ENCODE data around the gene TMEM41B. TPM values are rescaled to one million over a fixed set of nuclear protein-coding genes. Genes with fewer than 3 reads are reported as not detected.
"Not testable (repeated sequence)": the region's sequence is repeated elsewhere in the genome, so short reads cannot be mapped to it uniquely, and the experiment has no call there.

Gene TMEM41B
- polyA plus RNA-seq: 41.6 to 69.3 TPM (median 53.6 TPM) in 3 replicates
- 32.5 TPM for polyA plus RNA-seq (2011; ENCODE audit: low read depth)
- 13.7 and 26.0 TPM in 2 replicates for polyA plus RNA-seq (2011; cell fraction: cytosol; rRNA removed)
- polyA plus RNA-seq (2011; cell fraction: nucleus; rRNA removed): 97.1 and 111 TPM in 2 replicates
- 27.8 and 44.0 TPM in 2 replicates for polyA plus RNA-seq (2012; ENCODE audit: low replicate concordance)
- 18.0 to 43.5 TPM (median 29.1 TPM) in 3 replicates for polyA minus RNA-seq
- 28.2 TPM for polyA minus RNA-seq (2011; cell fraction: cytosol; rRNA and poly(A)+ RNA removed)
- polyA minus RNA-seq (2011; cell fraction: nucleus; rRNA and poly(A)+ RNA removed): 95.4 and 102 TPM in 2 replicates

GRCh38 chr11:9314291-9315077 lies at the start of gene TMEM41B:
TSS of gene TMEM41B (minus strand) at chr11:9314593. CDS start at chr11:9314441, 152 bp downstream.
- H3K4me3 ChIP-seq (ENCODE audit: control insufficient read depth in 2 of 3, extremely low read depth in 1 of 3, insufficient read depth in 2 of 3, low read depth in 1 of 3, low read length in 3 of 3): peak within 1 kb of the TSS; percentile 66 to 96 (median 88)
- dilution Hi-C loops (cut with MboI; ENCODE audit: extremely low pct_ligation_motif_present, low sequenced_read_pairs): no loop called here
- peaks cover 2% of the 10 kb centered on the region for H3K9me1 ChIP-seq (ENCODE audit: control insufficient read depth, extremely low read depth, insufficient read depth, low read length)
- no peaks in the 10 kb centered on the region for H3K27me3 ChIP-seq (ENCODE audit: control insufficient read depth, extremely low read depth, insufficient read depth, low read length)
- H3K4me1 ChIP-seq (ENCODE audit: control insufficient read depth, extremely low read depth, insufficient read depth, low read length): peaks cover 17% of the 10 kb centered on the region
- peak within 1 kb of the TSS; percentile 100 for H3K4me2 ChIP-seq (ENCODE audit: control insufficient read depth, extremely low read depth, insufficient read depth, low read depth, low read length)
- TF ChIP-seq CTCF (optimal IDR thresholded peaks at IDR 0.05 in 1 of 3, IDR thresholded peaks at IDR 0.05 in 1 of 3, conservative IDR thresholded peaks at IDR 0.05 in 1 of 3; ENCODE audit: extremely low read depth in 1 of 3, insufficient read depth in 2 of 3, low read length in 3 of 3) (peak in 2 of 3 experiments; percentile 26 to 33), EZH2 (IDR thresholded peaks at IDR 0.05; ENCODE audit: low read length) (no peak)
- peak within 1 kb of the TSS; percentile 95 for H3K27ac ChIP-seq (ENCODE audit: control insufficient read depth, insufficient read depth, low read length)
- DNase-seq (ENCODE audit: low read depth, low spot score) (peak; percentile 92), FAIRE-seq (no peak)
- H3K9ac ChIP-seq (ENCODE audit: control insufficient read depth, extremely low read depth, insufficient read depth, low read length): peak within 1 kb of the TSS; percentile 89
- no peaks in the 10 kb centered on the region for H4K20me1 ChIP-seq (ENCODE audit: control insufficient read depth, extremely low read depth, insufficient read depth, low read length)
- H3K36me3 ChIP-seq (ENCODE audit: control insufficient read depth in 2 of 2, extremely low read depth in 1 of 2, insufficient read depth in 2 of 2, low read length in 2 of 2): peaks cover 0 to 7% of the 10 kb centered on the region in 2 experiments
- H2AFZ ChIP-seq (ENCODE audit: control insufficient read depth, low read length): peak within 1 kb of the TSS; percentile 98
- peaks cover 46% of the 10 kb centered on the region for H3K79me2 ChIP-seq (ENCODE audit: control insufficient read depth, insufficient read depth, low read length)
- no peaks in the 10 kb centered on the region for H3K9me3 ChIP-seq (ENCODE audit: control insufficient read depth, low read depth, low read length)

GRCh38 chr11:9362393-9362863 lies 48.0 kb upstream of the TMEM41B start:
- peak overlapping the region; percentile 89 for H3K4me2 ChIP-seq (ENCODE audit: control insufficient read depth, extremely low read depth, insufficient read depth, low read depth, low read length)

GRCh38 chr11:9360862-9361622 lies 46.6 kb upstream of the TMEM41B start:
- H3K36me3 ChIP-seq (ENCODE audit: control insufficient read depth in 2 of 2, extremely low read depth in 1 of 2, insufficient read depth in 2 of 2, low read length in 2 of 2); H3K9me3 ChIP-seq (ENCODE audit: control insufficient read depth, low read depth, low read length); H3K9me1 ChIP-seq (ENCODE audit: control insufficient read depth, extremely low read depth, insufficient read depth, low read length); dilution Hi-C loops (cut with MboI; ENCODE audit: extremely low pct_ligation_motif_present, low sequenced_read_pairs); H3K27me3 ChIP-seq (ENCODE audit: control insufficient read depth, extremely low read depth, insufficient read depth, low read length); H4K20me1 ChIP-seq (ENCODE audit: control insufficient read depth, extremely low read depth, insufficient read depth, low read length); FAIRE-seq; H2AFZ ChIP-seq (ENCODE audit: control insufficient read depth, low read length); DNase-seq (ENCODE audit: low read depth, low spot score); H3K9ac ChIP-seq (ENCODE audit: control insufficient read depth, extremely low read depth, insufficient read depth, low read length); H3K79me2 ChIP-seq (ENCODE audit: control insufficient read depth, insufficient read depth, low read length); H3K4me2 ChIP-seq (ENCODE audit: control insufficient read depth, extremely low read depth, insufficient read depth, low read depth, low read length); H3K4me3 ChIP-seq (ENCODE audit: control insufficient read depth in 2 of 3, extremely low read depth in 1 of 3, insufficient read depth in 2 of 3, low read depth in 1 of 3, low read length in 3 of 3): not testable (repeated sequence)
- peak overlapping the region; percentile 99 for H3K27ac ChIP-seq (ENCODE audit: control insufficient read depth, insufficient read depth, low read length)
- peaks cover 38% of the 10 kb centered on the region for H3K4me1 ChIP-seq (ENCODE audit: control insufficient read depth, extremely low read depth, insufficient read depth, low read length)

More at GRCh38 chr11:9362393-9362863, 48.0 kb upstream of the TMEM41B start:
- dilution Hi-C loops (cut with MboI; ENCODE audit: extremely low pct_ligation_motif_present, low sequenced_read_pairs): no loop called here
- peak overlapping the region; percentile 72 for H2AFZ ChIP-seq (ENCODE audit: control insufficient read depth, low read length)
- TF ChIP-seq EZH2 (IDR thresholded peaks at IDR 0.05; ENCODE audit: low read length): no peak
- no peak for TF ChIP-seq CTCF (optimal IDR thresholded peaks at IDR 0.05 in 1 of 3, IDR thresholded peaks at IDR 0.05 in 1 of 3, conservative IDR thresholded peaks at IDR 0.05 in 1 of 3; ENCODE audit: extremely low read depth in 1 of 3, insufficient read depth in 2 of 3, low read length in 3 of 3)
- no peaks in the 10 kb centered on the region for H4K20me1 ChIP-seq (ENCODE audit: control insufficient read depth, extremely low read depth, insufficient read depth, low read length)
- H3K4me3 ChIP-seq (ENCODE audit: control insufficient read depth in 2 of 3, extremely low read depth in 1 of 3, insufficient read depth in 2 of 3, low read depth in 1 of 3, low read length in 3 of 3): no peak overlapping the region
- H3K4me1 ChIP-seq (ENCODE audit: control insufficient read depth, extremely low read depth, insufficient read depth, low read length): peaks cover 35% of the 10 kb centered on the region
- H3K27me3 ChIP-seq (ENCODE audit: control insufficient read depth, extremely low read depth, insufficient read depth, low read length): no peaks in the 10 kb centered on the region
- no peak for FAIRE-seq
- peak overlapping the region; percentile 99 for H3K27ac ChIP-seq (ENCODE audit: control insufficient read depth, insufficient read depth, low read length)
- no peaks in the 10 kb centered on the region for H3K36me3 ChIP-seq (ENCODE audit: control insufficient read depth in 2 of 2, extremely low read depth in 1 of 2, insufficient read depth in 2 of 2, low read length in 2 of 2)
- DNase-seq (ENCODE audit: low read depth, low spot score): no peak
- peak overlapping the region; percentile 83 for H3K9ac ChIP-seq (ENCODE audit: control insufficient read depth, extremely low read depth, insufficient read depth, low read length)
- no peaks in the 10 kb centered on the region for H3K9me3 ChIP-seq (ENCODE audit: control insufficient read depth, low read depth, low read length)
- H3K79me2 ChIP-seq (ENCODE audit: control insufficient read depth, insufficient read depth, low read length): no peaks in the 10 kb centered on the region
- no peaks in the 10 kb centered on the region for H3K9me1 ChIP-seq (ENCODE audit: control insufficient read depth, extremely low read depth, insufficient read depth, low read length)

Measured in keratinocyte (primary cell).